ENCODE data around the gene ATP5MC2. TPM values are rescaled to one million over a fixed set of nuclear protein-coding genes. Genes with fewer than 3 reads are reported as not detected.
"Not testable (repeated sequence)": the region's sequence is repeated elsewhere in the genome, so short reads cannot be mapped to it uniquely, and the experiment has no call there.

Gene ATP5MC2
- 100 to 1,000 TPM; 341 to 347 TPM for total RNA-seq

DNA sequence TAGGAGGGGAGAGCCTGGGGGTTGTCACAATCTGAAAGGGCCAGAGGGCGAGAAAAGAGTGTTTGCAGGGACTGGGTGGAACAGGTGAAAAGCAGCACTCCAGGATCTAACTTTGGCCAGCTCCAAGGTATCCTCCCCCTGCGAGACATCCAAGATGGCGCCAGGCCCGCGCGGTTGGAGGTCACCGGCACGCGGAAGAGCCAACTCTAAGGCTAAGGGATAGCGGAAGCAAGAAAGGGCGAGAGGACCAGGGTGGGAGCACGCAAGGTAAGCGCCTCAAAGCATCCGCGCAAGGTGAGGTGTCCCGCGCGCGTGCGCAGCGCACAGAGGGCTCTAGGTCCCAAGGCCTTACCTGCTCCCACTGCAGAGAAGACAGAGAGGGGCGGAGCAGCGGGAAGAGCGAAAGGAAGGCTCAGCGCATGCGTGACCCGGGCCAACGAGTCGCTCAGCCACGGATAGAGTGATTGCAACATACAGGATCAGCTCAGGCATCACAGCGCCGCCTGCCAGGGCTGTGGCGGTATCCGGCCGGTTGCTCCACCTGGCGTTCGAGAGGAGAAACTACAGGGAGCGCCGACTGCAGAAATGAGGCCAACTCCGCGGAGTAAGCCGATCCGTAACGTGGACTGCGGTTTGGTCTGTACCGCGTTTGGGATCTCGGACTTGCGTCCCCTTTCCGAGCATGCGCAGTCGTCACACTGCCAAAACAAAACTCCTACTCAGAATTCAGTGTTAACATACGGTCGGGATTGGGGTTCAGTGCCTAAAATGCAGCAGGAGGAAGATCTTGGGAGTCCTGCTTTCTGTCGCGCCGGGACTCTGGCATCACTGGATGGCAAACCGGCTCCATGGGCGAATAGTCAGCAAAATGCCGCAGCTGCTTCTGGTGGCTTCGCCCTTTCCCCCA, at the start of gene ATP5MC2:
Gene ATP5MC2 (minus strand): TSS at position 383 of the 907 bp plus-strand sequence. CDS start 3,469 bp downstream, outside the sequence.
- peaks cover 29% of the 10 kb centered on the region for H3K27me3 Mint-ChIP-seq

GRCh38 chr12:53722450-53723041, 46.7 kb upstream of the ATP5MC2 start:
- peaks cover 23% of the 10 kb centered on the region for H3K4me1 Mint-ChIP-seq
- no peaks in the 10 kb centered on the region for H3K27me3 Mint-ChIP-seq
- H3K4me3 Mint-ChIP-seq: no peak overlapping the region
- peaks cover 31% of the 10 kb centered on the region for H3K36me3 Mint-ChIP-seq (ENCODE audit: low read depth)
- H3K27ac Mint-ChIP-seq: no peak overlapping the region
- H3K9me3 Mint-ChIP-seq: no peaks in the 10 kb centered on the region
- POLR2A ChIA-PET: interaction anchor here (1.4 kb wide), 1 partner anchor 179 kb away, joined by 5 read pairs; no protein-coding TSS in a partner anchor
- DNase-seq: no peak
- CTCF ChIA-PET: interaction anchor here (0.5 to 2.3 kb wide), 3 partner anchors 21 to 353 kb away, joined by 3 to 12 read pairs (median 10); no protein-coding TSS in a partner anchor

More for the DNA sequence above, at the start of gene ATP5MC2:
- Mint-ChIP-seq H3K4me1 (peaks cover 40% of the 10 kb centered on the region), H3K4me3 (peak within 1 kb of the TSS; percentile 85), H3K9me3 (no peaks in the 10 kb centered on the region), H3K27ac (peak within 1 kb of the TSS; percentile 91), H3K36me3 (ENCODE audit: low read depth) (peaks cover 33% of the 10 kb centered on the region)
- POLR2A ChIA-PET: interaction anchor here (0.5 to 3.3 kb wide), 17 partner anchors 10 to 408 kb away, joined by 3 to 34 read pairs (median 5); partner anchors contain the start of genes ATF7, CALCOCO1, ESPL1 and MAP3K12
- CTCF ChIA-PET: interaction anchor here (0.5 to 5.2 kb wide), 40 partner anchors 8 to 1552 kb away, joined by 3 to 71 read pairs (median 4); partner anchors contain the start of genes ATF7, PFDN5, SMUG1 and SP1
- DNase-seq: peak; percentile 97

DNA sequence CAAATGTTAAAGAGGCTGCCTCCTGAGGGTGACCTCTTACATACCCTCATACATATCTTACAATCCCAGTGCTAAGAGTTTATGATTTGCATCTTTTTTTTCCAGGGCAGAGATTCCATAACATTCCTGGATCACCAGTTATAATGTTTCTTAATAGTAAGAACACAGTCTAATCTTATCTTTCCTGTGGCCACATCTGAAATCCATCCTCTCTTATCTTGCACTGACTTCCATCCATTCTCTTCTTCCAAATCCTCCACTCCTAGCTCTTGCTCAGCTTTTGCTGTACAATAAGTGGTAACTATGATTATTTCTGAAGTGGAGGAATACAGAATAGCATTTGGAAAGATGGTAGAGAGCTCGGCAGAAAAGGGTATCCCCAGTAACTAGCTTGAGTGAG, 45.1 kb upstream of the ATP5MC2 start:
- Mint-ChIP-seq H3K9me3 (no peaks in the 10 kb centered on the region), H3K4me3 (no peak overlapping the region), H3K27ac (no peak overlapping the region), H3K4me1 (peaks cover 9% of the 10 kb centered on the region), H3K36me3 (ENCODE audit: low read depth) (peaks cover 38% of the 10 kb centered on the region), H3K27me3 (no peaks in the 10 kb centered on the region)
- no peak for DNase-seq
- POLR2A ChIA-PET: no interaction called here
- CTCF ChIA-PET: interaction anchor here (0.8 to 2.3 kb wide), 3 partner anchors 12 to 25 kb away, joined by 3 to 12 read pairs (median 3); no protein-coding TSS in a partner anchor

DNA sequence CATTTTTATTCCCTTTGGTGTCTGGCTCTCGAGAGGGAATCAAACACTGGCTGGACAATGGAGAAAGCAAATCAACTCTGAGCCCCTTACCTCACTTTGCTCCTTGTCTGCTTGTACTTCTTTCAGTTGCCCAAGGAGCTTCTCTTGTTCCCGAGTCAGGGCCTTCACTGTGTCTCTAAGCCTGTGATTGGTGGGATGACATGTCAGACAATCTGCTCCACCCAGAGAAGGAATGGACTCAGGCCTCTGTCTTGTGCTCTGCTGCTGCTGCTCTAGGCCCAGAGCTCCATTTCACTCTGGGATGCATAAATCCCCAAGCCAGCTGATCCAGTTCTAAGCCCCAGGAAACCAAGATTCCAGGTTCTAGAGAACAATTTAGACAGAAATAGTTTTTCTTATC, 43.8 kb upstream of the ATP5MC2 start:
- Mint-ChIP-seq H3K27ac (no peak overlapping the region), H3K9me3 (no peaks in the 10 kb centered on the region), H3K4me1 (peaks cover 6% of the 10 kb centered on the region), H3K4me3 (no peak overlapping the region), H3K36me3 (ENCODE audit: low read depth) (peaks cover 34% of the 10 kb centered on the region), H3K27me3 (no peaks in the 10 kb centered on the region)
- POLR2A ChIA-PET: interaction anchor here (1.1 kb wide), 1 partner anchor 9 kb away, joined by 3 read pairs; no protein-coding TSS in a partner anchor
- CTCF ChIA-PET: no interaction called here
- DNase-seq: no peak

DNA sequence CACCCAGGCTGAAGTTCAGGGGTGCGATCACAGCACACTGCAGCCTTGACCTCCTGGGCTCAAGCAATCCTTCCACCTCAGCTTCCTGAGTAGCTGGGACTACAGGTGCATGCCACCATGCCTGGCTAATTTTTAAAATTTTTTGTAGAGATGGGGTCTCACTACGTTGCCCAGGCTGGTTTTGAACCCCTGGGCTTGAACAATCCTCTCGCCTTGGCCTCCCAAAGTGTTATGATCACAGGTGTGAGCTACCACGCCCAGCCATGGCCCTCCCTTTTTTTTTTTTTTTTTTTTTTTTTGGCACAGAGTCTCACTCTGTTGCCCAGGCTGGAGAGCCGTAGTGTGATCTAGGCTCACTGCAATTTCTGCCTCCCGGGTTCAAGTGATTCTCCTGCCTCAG, 42.7 kb upstream of the ATP5MC2 start:
- H3K27me3 Mint-ChIP-seq, H3K27ac Mint-ChIP-seq, H3K9me3 Mint-ChIP-seq, DNase-seq, H3K4me1 Mint-ChIP-seq, H3K4me3 Mint-ChIP-seq: not testable (repeated sequence)
- CTCF ChIA-PET: interaction anchor here (0.7 to 2.8 kb wide), 5 partner anchors 8 to 498 kb away, joined by 3 to 13 read pairs (median 6); no protein-coding TSS in a partner anchor
- H3K36me3 Mint-ChIP-seq (ENCODE audit: low read depth): peaks cover 34% of the 10 kb centered on the region
- POLR2A ChIA-PET: interaction anchor here (1.1 kb wide), 1 partner anchor 10 kb away, joined by 3 read pairs; no protein-coding TSS in a partner anchor

GRCh38 chr12:53717319-53717718, 41.4 kb upstream of the ATP5MC2 start:
- CTCF ChIA-PET: interaction anchor here (1.4 to 2.8 kb wide), 3 partner anchors 15 to 29 kb away, joined by 6 to 13 read pairs (median 10); no protein-coding TSS in a partner anchor
- POLR2A ChIA-PET: no interaction called here
- peaks cover 29% of the 10 kb centered on the region for H3K36me3 Mint-ChIP-seq (ENCODE audit: low read depth)
- H3K27me3 Mint-ChIP-seq: no peaks in the 10 kb centered on the region
- no peaks in the 10 kb centered on the region for H3K4me1 Mint-ChIP-seq
- H3K9me3 Mint-ChIP-seq: no peaks in the 10 kb centered on the region
- DNase-seq: no peak
- H3K4me3 Mint-ChIP-seq: no peak overlapping the region
- no peak overlapping the region for H3K27ac Mint-ChIP-seq

GRCh38 chr12:53714004-53714403, 38.1 kb upstream of the ATP5MC2 start:
- Mint-ChIP-seq H3K4me3 (no peak overlapping the region), H3K4me1 (no peaks in the 10 kb centered on the region), H3K36me3 (ENCODE audit: low read depth) (peaks cover 8% of the 10 kb centered on the region), H3K27ac (no peak overlapping the region), H3K9me3 (no peaks in the 10 kb centered on the region), H3K27me3 (peaks cover 2% of the 10 kb centered on the region)
- CTCF ChIA-PET: interaction anchor here (0.5 to 1.1 kb wide), 2 partner anchors 29 to 46 kb away, joined by 3 read pairs; no protein-coding TSS in a partner anchor
- DNase-seq: no peak
- POLR2A ChIA-PET: no interaction called here

- Mint-ChIP-seq H3K27ac (no peak overlapping the region), H3K4me1 (no peaks in the 10 kb centered on the region), H3K36me3 (ENCODE audit: low read depth) (peaks cover 8% of the 10 kb centered on the region), H3K27me3 (peaks cover 7% of the 10 kb centered on the region), H3K9me3 (no peaks in the 10 kb centered on the region), H3K4me3 (no peak overlapping the region)
- POLR2A ChIA-PET: no interaction called here
- CTCF ChIA-PET: interaction anchor here (0.5 to 1.1 kb wide), 2 partner anchors 30 to 46 kb away, joined by 3 read pairs; no protein-coding TSS in a partner anchor
- no peak for DNase-seq
Observed at GRCh38 chr12:53713516-53713915, 37.6 kb upstream of the ATP5MC2 start.

DNA sequence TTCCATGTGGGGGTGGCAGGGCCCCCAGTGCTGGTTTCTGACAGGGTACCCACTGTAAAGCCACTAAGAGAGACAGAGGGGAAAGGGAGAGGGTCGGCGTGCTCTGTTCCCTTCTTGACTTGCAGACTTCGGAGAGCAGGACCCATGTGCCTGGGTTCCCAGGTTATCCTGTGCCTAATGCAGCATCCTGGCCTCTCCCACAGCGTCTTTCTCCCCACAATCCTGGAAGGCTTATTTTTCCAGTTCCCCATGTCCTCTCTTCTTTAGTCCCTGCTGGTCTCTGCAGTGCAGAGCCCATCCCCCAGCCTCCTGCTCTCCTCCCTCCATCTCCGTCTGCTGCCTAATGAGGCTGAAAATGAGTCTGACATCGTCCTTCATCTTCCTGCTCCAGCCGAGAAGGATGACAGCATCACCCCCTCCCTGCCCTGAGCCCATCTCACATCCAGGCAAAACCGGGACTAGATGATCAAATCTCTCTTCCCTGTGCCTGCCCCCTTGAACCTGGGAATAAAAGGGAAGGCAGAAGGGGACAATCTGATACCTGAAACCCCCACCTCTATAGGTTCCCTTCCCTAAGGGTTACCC, 36.3 kb upstream of the ATP5MC2 start:
- CTCF ChIA-PET: no interaction called here

DNA sequence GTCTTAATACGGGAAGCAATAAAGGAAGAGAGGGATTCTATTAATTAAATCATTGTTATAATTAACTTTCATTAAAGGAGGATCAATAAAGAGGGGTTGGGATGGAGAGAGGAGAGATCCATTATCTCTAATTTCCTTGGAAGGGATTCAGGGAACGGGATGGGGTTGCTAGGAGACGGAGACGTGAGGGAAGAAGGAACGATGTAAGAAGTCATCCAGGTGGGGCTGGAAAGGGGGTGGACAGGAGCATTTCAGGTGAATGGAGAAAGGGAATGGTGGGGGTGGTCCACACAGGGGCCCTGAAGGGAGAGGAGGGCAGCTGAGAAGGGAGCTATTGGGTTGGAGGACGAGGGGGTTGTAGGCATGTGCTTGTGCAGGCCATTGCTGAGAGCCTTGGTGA, 34.2 kb upstream of the ATP5MC2 start:
- peaks cover 27% of the 10 kb centered on the region for H3K27me3 Mint-ChIP-seq
- no peak overlapping the region for H3K4me3 Mint-ChIP-seq
- ChIA-PET CTCF (interaction anchor here (1.8 kb wide), 1 partner anchor 36 kb away, joined by 6 read pairs; no protein-coding TSS in a partner anchor), POLR2A (no interaction called here)
- H3K36me3 Mint-ChIP-seq (ENCODE audit: low read depth): no peaks in the 10 kb centered on the region
- no peak for DNase-seq
- no peaks in the 10 kb centered on the region for H3K9me3 Mint-ChIP-seq
- no peaks in the 10 kb centered on the region for H3K4me1 Mint-ChIP-seq
- H3K27ac Mint-ChIP-seq: no peak overlapping the region

More for the DNA sequence above, 36.3 kb upstream of the ATP5MC2 start:
- POLR2A ChIA-PET: no interaction called here
- Mint-ChIP-seq H3K9me3 (no peaks in the 10 kb centered on the region), H3K27me3 (peaks cover 13% of the 10 kb centered on the region), H3K27ac (no peak overlapping the region), H3K4me1 (no peaks in the 10 kb centered on the region), H3K4me3 (no peak overlapping the region), H3K36me3 (ENCODE audit: low read depth) (peaks cover 8% of the 10 kb centered on the region)
- DNase-seq: no peak

- ChIA-PET CTCF (interaction anchor here (1.8 kb wide), 1 partner anchor 36 kb away, joined by 6 read pairs; no protein-coding TSS in a partner anchor), POLR2A (no interaction called here)
- H3K9me3 Mint-ChIP-seq: no peaks in the 10 kb centered on the region
- H3K4me1 Mint-ChIP-seq: no peaks in the 10 kb centered on the region
- H3K27me3 Mint-ChIP-seq: peaks cover 28% of the 10 kb centered on the region
- H3K4me3 Mint-ChIP-seq: no peak overlapping the region
- DNase-seq: no peak
- no peaks in the 10 kb centered on the region for H3K36me3 Mint-ChIP-seq (ENCODE audit: low read depth)
- H3K27ac Mint-ChIP-seq: no peak overlapping the region
Observed at GRCh38 chr12:53709671-53710070, 33.8 kb upstream of the ATP5MC2 start.

GRCh38 chr12:53706080-53706479, 30.2 kb upstream of the ATP5MC2 start:
- Mint-ChIP-seq H3K9me3 (no peaks in the 10 kb centered on the region), H3K27me3 (peaks cover 63% of the 10 kb centered on the region), H3K4me1 (no peaks in the 10 kb centered on the region), H3K4me3 (no peak overlapping the region), H3K36me3 (ENCODE audit: low read depth) (no peaks in the 10 kb centered on the region), H3K27ac (no peak overlapping the region)
- DNase-seq: no peak
- POLR2A ChIA-PET: no interaction called here
- CTCF ChIA-PET: interaction anchor here (3.7 kb wide), 1 partner anchor 38 kb away, joined by 23 read pairs; no protein-coding TSS in a partner anchor

Data from activated CD4-positive, alpha-beta memory T cell treated with anti-CD3 and anti-CD28 coated beads, Interleukin-2, amount 10 ng/mL, durations not matched to agents 7 days and 5 days (primary cell).